ENCODE data around the gene BTBD2.
"Not testable (repeated sequence)": the region's sequence is repeated elsewhere in the genome, so short reads cannot be mapped to it uniquely, and the experiment has no call there.

BTBD2 gene

DNA sequence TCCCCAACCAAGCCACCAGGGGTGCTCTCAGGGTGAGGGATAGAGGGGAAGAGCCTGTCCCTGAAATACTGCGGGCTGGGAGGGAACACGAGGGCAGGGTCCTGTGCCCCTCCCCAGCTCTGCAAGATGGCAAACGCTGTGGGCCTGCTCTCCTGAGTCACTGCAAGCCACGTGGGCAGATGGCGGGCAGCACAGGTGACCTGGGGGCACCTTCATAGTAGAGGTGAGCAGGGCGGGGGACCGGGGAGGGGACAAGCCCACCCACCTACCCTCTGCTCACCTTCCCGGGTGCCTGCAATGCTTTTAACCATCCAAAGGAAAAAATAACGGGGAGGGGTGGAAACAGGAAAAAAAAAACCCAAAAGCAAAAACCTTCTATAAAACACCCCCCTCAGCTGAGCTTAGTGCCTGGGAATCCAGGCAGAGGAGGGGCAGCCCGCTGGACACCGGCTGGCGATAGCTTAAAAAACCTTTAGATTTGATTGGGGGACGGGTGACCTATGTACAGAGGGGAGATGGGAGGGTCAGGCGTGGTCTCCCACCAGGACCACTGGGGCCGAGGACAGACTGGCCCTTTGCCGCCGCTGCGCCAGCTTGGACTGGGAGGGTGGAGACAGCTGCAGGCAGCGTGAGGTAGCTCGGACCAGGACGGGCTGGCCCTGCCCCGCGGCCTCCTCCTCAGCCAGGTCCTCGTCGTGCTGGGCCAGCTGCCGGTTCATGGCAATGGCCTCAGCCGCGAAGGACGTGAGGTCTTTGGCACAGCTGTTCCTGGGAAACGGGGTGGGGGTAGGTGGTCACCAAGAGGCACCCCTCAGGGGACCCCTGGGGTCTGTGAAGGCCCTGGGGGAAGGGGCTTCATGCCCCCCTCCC, 23.8 kb upstream of the BTBD2 start:
- DNase-seq = no peak

DNA sequence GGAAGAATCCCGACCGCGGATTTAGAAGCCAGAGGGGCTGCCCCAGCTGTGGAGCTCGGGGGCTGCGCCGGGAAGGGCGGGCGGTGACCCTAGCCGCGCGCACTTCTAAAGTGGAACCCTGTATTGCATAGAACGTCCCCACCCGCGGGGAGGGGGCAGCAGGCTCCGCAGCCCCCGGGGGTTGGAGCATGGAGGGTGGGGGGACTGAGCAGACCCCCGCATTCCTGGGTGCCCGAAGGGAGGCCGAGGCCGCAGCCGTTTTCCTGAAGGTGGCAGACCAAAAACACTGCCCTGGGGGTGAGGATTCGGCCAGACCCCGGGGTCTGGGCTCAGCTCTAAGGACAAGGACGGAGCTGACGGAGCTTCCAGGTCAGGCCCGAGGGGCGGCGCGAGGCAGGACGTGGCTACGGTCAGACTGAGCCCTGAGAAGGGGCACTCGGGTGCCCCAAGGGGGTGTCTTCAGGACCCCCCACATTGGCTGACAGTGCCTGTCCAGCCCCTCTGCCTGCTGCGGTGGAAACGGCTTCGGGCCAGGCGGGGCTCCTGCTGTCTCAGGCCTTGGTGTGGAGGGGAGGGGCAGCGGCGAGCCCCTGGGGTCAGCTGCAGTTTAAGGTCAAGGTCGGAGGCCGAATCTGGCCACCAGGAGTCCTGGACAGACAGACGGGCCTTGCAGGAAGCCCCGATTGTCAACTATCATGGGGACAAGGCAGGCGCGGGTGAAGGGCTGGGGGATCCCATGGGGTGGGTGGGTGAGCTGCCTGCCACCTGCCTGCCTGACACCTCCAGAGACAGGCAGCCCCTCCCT, 23.0 kb upstream of the BTBD2 start:
- DNase-seq = no peak

DNA sequence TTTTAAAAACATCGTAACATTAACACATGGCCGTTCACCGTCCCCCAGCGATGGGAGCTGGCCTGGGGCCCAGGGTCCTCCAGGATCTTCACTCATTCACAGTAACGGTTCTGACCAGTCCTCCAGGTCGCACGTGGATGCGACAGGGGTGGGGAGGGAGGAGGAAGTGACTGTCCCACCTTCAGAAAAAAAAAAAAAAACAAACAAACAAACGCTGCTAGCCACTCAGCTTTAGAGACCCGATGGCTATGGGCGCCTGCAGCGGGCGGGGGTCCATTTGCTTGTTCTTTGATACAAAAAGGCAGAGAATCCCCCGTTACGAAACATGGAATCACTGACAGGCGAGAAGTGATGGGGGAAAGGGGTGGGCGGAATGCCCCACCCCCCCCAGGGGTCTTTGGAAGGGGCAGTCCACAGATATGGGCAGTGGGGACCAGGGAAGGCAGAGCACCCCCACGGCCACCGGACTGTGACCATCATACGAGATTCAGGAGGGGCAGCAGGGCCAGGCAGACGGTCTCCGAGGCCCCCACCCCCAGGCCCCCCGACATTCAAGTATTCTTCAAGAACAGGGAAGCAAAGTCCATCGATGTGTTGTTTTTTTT, 22.2 kb upstream of the BTBD2 start:
- no peak for DNase-seq

DNA sequence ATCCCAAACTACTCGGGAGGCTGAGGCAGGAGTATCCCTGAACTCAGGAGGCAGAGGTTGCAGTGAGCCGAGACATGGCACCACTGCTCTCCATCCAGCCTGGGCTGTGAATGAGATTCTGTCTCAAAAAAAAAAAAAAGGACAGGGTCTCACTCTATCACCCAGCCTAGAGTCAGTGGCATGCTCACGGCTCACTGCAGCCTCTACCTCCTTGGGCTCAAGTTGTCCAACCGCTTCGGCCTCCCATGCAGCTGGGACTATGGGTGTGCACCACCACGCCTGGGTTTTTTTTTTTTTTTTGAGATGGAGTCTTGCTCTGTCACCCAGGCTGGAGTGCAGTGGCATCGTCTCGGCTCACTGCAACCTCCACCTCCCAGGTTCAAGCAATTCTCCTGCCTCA, 20.9 kb upstream of the BTBD2 start:
- DNase-seq = no peak

DNA sequence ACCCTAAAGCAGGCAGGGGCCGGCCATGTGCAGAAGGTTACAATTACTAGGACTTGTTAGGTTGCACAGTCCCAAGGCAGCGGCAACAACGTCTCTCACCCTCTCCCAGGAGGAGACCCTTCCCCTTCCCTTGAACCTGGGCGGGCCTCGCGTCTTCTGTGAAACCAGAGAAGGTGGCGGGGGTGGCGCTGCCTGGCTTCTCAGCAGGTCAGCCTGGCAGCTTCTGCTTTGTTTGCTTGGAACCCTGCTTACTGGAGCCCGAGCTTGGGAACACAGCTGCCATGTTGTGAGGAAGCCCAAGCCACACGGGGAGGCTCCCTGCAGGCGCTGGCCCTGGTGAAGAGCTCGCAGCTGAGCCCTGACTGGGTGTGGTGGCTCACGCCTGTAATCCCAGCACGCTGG, 20.1 kb upstream of the BTBD2 start:
- DNase-seq = no peak

DNA sequence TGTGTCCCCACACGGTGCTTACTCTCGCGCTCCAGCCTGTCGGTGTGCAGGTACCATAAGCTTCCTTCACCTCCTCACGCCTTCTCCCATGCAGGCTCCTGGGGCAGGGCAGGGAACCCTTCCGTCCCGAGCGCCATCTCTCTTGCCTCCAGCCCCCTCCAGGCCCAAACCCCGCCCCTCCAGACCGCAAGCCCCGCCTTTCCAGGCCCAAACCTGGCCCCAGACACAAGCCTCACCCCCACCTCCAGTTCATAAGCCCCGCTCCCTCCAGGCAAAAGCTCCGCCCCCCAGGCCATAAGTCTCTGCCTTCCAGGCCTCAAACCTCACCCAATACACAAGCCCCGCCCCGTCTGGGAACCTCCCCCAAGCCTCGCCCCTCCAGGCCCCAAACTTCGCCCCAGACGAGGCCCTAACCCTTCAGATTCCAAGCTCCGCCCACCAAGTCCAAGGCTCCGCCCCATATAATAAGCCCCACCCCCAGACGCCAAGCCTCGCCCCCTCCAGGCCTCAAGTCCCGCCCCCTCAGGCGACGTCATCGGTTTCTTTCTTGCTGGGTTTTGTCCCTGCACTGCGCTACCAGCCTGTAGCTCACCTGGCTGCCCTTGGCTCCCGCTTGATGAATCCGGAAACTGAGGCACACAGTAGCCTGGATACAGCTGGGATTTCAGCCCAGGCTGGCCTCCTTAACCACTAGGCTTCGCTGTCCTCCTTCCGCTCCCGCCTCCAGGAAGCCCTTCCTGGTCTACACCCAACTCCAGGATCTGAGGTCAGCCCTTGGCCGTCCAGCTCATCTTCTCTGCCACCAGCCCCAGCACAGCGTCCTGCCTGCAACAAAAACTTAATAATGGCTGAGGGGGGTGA, 19.4 kb upstream of the BTBD2 start:
- DNase-seq = peak; percentile 53 to 54

DNA sequence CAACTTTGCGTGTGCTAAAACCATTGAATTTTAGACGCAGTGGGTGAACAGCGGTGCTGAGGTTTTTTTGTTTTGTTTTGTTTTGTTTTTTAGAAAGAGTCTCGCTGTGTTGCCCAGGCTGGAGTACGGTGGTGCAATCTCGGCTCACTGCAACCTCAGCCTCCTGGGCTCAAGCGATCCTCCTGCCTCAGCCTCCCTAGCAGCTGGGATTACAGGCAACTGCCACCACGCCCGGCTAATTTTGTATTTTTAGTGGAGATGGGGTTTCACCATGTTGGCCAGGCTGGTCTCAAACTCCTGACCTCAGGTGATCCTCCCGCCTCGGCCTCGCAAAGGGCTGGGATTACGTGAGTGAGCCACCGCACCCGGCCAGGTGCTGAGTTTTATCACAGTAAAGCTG, 18.7 kb upstream of the BTBD2 start:
- not testable (repeated sequence) for DNase-seq

DNA sequence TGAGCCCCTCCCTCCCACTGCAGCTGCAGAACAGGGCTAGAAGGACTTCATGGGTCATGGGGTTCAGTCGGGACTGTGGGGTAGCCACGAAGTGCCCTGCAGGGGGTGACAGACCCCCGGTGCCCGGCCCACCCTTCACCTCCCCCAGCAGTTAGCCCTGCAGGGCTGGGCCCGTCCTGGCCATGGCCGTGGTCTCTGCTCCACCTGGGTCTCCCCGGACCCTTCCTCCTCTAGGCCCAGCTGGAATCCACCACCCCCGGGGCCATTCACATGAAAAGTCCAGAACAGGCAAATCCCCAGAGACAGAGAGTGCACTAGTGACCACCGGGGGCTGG, 18.3 kb upstream of the BTBD2 start:
- DNase-seq = no peak

DNA sequence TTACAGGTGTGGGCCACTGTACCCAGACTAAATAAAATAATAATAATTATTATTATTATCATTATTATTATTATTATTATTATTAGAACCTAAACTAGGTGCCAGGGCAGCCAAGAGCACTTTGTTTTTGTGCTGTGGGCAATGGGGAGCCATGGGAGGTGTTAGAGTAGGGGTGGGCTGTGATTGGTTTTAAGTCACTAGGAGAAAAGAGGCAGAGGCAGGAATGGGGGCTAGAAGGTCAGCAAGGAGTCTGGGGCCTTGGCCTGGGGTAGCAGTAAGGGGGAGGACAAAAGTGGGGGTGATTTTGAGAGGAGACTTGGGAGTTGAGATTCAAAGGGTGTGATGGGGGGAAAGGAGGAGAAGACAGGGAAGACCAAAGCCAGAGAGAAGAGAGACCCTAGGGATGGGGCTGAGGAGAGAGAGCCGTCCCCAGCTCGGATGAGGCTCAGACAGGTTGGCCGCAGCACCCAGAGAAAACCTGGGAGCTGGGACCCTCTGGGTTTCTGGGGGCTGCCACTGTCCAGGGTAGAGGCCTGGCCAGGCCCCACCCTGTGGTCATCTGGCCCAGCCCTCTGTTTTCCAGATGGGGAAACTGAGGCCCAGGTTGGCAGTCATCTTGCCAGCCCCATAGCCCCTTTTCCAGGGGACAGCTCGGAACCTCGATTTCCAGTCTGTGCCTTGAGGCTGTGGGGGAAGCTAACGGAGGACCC, 17.8 kb upstream of the BTBD2 start:
- no peak for DNase-seq

DNA sequence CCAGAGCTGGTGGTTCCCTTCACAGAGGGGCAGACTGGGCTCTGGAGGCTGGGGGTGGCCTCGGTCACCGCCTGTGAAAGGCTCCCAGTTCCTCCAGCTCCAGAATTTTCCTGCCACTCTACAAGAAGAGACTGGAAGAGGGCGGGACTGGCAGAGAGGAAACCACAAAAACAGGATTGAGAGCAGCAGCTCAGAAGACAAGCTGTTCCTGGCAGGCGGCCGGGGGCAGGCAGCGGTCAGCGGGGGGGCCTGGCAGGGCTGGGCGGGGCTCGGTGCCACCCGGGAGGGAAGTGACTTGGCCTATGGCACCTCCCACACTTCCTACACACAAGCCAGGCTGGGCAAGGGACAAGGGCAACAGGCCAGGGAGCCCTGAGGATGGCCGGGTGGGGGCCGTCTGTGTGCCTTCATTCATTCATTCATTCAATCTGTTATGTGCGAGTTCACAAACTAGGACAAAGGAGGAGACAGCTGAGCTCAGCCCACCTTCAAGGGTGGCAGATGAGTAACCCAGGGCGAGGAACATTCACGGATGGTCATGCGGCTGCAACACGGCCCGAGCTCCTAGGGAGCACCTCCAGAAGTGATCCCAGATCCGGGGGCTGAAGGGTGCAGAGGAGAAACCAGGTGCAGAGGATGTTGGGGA, 16.9 kb upstream of the BTBD2 start:
- peak in 1 of 2 donors; percentile 46 for DNase-seq

DNA sequence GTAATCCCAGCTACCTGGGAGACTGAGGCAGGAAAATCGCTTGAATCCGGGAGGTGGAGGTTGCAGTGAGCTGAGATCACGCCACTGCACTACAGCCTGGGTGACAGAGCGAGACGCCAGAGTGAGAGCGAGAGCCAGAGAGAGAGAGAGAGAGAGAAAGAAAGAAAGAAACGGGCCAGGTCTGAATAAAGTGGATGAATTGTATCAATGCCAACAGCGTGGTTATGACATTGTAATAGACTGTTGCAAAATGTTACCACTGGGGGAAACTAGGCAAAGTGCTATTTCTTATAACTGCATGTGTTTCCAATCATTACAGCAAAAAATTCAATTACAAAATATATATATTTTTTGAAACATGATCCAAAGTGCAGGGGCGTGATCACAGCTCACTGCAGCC, 11.8 kb upstream of the BTBD2 start:
- DNase-seq = no peak

DNA sequence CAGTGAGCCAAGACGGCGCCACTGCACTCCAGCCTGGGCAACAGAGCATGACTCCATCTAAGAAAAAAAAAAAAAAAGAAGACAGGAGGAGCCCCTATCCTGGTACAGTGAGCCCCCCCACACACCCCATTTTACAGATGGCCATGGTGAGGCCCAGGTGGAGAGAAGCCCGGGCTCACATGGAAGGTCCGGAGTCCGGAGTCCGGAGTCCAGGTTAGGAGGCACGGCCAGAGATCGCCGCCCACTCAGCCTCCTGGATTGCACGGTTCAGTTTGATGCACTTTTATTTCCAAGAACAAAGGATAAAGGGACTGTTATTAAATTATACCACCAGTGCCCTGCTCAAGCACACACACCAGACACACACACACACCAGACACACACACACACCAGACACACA, 11.3 kb upstream of the BTBD2 start:
- no peak for DNase-seq

DNA sequence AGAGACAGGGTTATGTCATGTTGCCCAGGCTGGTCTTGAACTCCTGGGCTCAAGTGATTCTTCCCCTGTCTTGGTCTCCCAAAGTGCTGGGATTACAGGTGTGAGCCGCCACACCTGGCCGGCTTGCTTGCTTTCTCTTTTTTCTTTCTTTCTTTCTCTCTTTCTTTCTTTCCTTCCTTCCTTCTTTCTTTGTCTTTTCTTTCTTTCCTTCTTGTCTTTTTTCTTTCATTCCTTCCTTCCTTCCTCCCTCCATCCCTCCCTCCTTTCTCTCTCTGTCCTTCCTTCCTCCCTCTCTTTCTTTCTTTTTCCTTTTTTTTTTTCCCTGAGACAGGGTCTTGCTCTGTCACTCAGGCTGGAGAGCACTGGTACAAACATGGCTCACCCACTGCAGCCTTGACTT, 6.8 kb upstream of the BTBD2 start:
- DNase-seq = no peak

DNA sequence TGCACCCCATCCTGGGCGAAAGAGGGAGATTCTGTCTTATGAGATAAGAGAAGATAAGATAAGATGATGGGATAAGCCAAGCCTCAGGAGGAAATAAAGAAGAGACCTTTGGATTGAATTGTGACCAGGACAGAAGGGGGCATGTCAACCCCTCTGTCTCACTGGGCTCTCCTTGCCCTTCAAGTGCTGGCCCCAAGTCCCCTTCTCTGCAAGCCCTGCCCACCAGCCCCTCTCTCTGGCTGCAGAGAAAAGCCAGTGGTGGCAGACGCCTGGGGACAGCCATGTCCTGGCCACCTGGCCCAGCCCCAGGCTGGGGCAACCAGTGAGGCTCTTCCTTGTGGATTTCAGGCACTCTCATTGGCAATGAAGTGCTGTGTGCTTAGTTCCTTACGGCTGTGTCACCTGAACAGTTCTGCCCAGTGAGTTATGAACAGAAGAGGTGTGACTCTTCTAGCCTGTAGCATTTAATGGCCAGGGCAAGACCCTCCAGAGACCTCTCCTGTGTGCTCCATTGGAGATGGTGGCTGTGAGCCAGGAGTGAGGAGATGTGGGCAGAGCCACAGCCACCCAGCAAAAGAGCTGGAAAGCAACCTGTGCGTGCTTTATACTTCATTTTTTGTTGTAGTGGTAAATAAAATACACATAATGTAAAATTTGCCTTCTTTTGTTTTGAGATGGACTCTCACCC, 6.1 kb upstream of the BTBD2 start:
- no peak for DNase-seq

DNA sequence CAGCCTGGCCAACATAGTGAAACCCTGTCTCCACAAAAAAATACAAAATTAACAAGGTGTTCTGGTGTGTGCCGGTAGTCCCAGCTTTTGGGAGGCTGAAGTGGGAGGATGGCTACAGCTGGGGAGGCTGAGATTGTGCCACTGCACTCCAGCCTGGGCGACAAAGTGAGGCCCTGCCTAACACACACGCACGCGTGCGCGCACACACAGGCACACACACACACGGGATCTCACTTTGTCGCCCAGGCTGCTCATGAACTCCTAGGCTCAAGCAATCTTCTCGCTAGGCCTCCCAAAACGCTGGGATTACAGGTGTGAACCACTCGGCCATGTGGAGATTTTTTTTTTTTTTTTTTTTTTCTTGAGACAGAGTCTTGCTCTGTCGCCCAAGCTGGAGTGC, 3.2 kb upstream of the BTBD2 start:
- DNase-seq = no peak

DNA sequence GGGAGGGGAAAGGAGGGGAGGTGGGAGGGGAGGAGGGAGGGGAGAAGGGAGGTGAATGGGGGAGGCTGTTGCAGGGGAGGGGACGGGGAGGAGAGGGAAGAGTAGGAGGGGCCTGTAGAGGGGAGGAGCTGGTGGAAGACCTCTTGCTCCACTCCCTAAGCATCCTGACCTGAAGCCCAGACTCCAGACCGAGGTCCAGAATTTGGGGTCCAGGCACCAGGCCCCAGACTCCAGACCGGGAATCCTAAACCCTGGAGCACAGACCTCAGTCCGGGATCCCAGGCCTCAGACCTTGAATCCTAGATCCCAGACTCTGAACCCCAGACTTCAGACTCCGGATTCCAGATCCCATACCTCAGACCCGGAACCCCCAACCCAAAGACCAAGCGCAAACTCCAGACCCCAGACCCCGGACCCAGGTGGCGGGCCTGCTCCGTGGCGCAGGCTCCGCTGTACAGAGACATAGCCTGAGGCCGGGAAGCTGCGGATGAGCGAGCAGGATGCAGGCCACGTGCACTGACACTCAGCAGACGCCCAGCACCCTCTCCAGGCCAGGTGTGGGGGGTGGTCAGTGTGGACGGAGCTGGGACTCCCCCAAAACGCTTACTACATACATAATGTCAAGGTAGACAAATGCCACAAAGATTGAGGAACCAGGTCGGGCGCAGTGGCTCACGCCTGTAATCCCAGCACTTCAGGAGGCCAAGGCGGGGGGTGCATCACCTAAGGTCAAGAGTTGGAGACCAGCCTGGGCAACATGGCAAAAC, 710 bp upstream of the BTBD2 start:
- peak; percentile 58 to 66 for DNase-seq

DNA sequence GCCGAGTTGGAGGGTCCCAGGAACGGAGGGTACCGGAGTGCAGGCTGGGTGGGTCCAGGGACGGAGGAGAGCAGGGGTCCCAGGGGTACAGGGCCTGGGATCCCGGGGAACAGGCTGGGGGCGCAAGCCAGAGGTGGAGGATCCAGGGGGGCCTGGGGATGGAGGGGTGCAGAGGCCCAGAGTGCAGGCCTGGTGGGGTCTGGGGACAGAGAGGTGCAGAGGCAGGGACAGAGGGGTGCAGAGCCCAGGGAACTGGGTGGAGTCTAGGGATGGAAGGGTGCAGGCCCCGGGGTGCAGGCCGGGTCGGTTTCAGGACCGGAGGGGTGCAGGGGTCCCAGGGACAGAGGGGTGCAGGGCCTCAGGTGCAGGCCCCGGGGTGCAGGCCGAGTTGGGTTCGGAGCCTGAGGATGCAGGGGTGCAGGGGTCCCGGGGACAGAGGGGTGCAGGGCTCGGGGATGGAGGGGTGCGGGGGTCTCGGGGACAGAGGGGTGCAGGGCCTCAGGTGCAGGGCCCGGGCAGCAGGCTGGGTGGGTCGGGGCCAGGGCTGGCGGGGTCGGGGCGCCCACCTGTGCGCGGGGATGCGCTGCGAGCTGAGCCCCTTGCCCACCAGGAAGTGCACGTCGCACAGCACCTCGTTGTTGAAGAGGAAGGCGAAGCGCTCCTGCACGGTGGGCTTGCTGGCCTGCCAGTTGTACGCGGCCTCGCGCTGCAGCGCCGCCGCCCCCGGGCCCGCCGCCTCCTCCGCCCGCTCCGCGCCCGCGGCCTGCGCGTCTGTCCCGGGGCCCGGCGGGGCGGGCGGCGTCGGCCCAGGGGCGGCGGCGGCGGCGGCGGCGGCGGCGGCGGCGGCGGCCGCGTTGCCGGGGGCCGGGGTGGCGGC, 545 bp downstream of the BTBD2 start:
- DNase-seq = peak; percentile 22 to 24

DNA sequence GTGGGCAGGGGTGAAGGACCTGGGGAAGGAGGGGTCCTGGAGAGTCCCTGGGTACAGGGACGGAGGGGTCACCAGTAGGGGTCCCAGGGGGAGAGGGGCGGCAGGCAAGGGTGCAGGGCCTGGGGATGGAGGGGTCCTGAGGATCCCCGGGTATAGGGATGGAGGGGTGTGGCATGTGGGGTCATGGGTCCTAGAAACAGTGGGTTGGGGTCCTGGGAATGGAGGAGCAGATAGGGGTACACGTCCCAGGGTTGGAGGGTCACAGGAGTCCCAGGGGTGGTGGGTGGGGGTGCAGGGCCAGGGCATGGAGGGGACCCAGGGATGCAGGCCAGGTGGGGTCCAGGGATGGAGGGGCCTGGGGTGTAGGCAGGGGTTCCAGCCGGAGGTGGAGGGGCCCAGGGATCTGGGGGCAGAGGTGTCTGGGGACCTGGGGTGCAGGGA, 1.4 kb downstream of the BTBD2 start:
- DNase-seq = no peak

DNA sequence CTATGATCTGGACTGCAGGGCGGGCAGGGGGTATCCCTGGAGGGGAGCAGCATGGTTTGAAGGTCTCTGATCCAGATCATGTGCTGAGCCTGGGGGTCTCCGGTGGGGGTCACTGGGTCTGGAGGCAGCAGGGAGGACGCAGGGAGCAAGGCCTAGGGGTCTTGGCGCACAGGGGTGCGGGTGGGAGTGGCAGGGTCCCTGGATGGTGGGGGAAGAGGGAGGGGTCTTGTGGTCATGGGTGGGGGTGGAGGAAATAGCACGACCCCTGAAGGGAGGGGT, 1.9 kb downstream of the BTBD2 start:
- DNase-seq = no peak
